GM12874 (cell line): ENCODE data around the gene PLEKHG2.

Experiments
- TF ChIP-seq, protein P1 (sequence below): IDR thresholded peaks from 2 replicates; pipeline ENCODE4 v1.5.1; 2011; ENCODE audit warnings: low read depth, mild to moderate bottlenecking, control low read depth, low read length, moderate library complexity; ENCODE audit not compliant: insufficient read depth

PLEKHG2 gene, protein sequence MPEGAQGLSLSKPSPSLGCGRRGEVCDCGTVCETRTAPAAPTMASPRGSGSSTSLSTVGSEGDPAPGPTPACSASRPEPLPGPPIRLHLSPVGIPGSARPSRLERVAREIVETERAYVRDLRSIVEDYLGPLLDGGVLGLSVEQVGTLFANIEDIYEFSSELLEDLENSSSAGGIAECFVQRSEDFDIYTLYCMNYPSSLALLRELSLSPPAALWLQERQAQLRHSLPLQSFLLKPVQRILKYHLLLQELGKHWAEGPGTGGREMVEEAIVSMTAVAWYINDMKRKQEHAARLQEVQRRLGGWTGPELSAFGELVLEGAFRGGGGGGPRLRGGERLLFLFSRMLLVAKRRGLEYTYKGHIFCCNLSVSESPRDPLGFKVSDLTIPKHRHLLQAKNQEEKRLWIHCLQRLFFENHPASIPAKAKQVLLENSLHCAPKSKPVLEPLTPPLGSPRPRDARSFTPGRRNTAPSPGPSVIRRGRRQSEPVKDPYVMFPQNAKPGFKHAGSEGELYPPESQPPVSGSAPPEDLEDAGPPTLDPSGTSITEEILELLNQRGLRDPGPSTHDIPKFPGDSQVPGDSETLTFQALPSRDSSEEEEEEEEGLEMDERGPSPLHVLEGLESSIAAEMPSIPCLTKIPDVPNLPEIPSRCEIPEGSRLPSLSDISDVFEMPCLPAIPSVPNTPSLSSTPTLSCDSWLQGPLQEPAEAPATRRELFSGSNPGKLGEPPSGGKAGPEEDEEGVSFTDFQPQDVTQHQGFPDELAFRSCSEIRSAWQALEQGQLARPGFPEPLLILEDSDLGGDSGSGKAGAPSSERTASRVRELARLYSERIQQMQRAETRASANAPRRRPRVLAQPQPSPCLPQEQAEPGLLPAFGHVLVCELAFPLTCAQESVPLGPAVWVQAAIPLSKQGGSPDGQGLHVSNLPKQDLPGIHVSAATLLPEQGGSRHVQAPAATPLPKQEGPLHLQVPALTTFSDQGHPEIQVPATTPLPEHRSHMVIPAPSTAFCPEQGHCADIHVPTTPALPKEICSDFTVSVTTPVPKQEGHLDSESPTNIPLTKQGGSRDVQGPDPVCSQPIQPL (N-terminal part only)

DNA sequence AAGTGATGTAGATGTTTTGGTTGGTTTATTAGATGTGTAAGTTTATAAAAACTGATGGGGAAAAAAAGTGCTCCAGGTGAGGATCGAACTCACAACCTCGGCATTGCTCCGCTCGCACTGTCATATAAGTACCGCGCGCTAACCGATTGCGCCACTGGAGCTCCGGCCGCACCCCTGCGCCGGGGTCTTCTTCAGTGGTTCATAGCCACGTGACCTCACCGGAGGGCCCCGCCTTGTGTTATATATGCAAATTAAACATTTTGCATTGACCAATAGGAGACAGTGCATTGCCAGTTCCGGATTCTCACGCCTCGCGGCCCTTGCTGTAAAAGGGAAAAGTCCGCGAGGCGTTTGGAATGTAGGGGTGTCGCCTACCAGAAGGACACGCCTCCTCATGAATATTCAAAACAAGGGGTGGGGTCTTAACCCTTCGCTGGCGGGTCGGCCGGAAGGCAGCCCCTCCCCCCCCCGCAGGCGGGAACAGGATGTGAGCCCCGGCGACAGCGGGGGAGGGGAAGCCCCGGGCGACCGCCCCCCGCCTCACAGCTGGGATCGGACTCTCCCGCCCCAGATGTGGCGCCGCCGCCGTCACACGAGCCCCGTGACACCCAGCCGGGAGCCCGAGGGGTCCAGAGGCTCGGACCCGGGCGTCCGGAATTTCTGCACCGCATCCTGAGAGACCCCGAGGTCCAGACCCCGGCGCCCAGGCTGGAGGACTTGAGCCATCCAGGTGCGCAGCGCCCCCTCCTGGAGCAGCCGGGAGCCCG is at the start of gene PLEKHG2:
Gene PLEKHG2 (plus strand): TSS at position 570 of the 767 bp plus-strand sequence. CDS start 1,418 bp downstream, outside the sequence.
- TF ChIP-seq, protein P1, sequence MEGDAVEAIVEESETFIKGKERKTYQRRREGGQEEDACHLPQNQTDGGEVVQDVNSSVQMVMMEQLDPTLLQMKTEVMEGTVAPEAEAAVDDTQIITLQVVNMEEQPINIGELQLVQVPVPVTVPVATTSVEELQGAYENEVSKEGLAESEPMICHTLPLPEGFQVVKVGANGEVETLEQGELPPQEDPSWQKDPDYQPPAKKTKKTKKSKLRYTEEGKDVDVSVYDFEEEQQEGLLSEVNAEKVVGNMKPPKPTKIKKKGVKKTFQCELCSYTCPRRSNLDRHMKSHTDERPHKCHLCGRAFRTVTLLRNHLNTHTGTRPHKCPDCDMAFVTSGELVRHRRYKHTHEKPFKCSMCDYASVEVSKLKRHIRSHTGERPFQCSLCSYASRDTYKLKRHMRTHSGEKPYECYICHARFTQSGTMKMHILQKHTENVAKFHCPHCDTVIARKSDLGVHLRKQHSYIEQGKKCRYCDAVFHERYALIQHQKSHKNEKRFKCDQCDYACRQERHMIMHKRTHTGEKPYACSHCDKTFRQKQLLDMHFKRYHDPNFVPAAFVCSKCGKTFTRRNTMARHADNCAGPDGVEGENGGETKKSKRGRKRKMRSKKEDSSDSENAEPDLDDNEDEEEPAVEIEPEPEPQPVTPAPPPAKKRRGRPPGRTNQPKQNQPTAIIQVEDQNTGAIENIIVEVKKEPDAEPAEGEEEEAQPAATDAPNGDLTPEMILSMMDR: peak; percentile 95

DNA sequence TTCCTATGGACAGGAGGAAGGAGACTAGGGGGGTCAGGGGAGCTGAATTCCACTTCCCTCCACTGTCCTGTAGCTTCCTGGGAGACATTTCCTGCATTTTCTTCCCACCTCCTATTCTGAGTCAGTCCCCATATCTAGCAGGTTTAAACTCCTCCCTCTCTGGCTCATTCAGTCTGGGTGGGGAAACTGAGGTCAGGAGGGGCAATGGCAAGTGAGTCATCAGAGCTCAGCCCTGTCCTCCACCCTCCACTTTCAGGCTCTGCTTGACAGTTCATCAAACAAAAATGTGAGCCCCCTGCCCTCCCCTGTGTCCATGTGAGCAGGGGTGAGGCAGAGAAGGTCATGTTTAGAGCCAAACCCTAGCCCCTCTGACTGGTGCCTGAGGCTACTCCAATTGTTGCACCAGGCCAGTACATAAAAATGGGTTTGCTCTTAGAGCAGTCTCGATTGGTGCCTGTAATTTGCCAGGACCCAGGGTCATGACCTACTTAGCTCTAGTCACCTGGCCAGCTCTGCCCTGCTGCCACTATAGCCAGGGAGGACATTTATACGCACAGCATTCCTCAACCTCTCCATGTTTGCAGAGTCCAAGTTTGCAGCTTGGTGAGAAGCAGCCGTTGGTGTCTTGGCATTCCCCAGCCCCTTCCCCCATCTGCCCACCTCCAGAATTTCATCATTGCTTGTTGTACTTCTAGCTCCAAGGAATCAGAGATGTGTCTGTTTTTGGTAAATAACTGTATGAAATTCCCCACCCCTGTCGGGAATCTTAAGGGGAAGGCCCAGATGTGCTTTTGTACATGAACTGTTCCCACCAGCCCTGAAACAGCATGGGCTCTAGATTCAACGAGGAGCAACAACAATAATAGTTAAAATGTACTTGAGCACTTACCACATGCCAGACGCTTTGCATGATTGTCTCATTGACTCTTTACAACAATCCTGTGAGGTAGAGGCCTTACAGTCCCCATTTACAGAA is 49.5 kb upstream of the PLEKHG2 start:
- TF ChIP-seq, protein P1: no peak

DNA sequence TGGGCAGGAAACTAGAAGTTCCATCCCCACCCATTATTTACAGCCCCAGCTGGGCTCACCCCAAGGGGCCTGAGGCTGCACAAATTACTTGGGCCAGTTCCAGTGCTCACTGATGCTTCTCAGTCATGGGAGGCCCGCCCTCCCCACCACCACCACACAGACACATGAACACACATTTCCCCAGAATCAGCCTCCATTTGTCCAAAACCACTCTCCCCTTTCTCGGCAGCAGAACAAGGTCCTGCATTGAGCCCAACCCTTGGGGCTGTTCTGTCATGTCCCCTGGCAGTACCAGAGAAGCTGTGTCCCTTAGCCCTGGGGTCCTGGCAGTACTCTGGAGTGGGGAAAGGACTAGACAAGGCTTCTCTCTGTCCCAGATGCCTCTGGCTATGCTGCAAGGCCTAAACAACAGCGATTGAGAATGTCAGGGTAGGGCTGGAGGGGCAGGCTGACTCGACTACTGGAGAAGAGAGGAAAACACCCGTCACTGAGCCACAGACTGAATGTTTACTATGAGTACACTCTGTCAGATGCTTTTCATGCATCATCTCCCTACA is 48.5 kb upstream of the PLEKHG2 start:
- TF ChIP-seq, protein P1: no peak

DNA sequence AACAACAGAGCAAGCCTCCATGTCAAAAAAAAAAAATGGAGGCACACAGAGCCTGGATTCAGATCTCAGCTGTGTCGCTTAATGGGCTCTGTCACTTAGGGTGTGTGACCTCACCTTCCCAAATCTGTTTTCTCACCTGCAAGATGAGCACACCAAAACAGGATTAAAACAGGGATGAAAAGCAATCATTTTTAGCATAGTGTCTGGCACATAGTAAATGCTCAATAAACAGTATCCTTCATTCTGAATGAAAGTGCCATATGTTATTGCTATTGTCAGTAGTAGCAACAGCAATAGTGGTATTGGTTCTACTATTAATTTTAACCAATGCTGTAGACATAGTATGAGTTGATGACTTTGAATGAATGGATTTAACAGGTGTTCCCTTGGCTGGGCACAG is 46.9 kb upstream of the PLEKHG2 start:
- TF ChIP-seq, protein P1: no peak

DNA sequence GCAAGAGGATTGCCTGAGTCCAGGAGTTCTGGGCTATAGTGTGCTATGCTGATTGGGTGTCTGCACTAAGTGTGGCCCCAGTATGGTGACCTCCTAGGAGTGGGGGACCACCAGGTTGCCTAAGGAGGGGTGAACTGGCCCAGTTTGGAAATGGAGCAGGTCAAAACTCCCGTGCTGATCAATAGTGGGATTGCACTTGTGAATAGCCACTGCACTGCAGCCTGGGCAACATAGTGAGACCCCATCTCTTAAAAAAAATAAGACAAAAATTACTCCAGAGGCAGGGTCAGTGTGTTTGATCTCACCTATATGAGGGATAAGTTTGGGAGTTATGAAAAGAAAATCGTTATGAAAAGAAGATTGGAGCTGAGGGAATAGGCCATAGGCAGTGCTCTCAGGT is 43.3 kb upstream of the PLEKHG2 start:
- TF ChIP-seq, protein P1: no peak

DNA sequence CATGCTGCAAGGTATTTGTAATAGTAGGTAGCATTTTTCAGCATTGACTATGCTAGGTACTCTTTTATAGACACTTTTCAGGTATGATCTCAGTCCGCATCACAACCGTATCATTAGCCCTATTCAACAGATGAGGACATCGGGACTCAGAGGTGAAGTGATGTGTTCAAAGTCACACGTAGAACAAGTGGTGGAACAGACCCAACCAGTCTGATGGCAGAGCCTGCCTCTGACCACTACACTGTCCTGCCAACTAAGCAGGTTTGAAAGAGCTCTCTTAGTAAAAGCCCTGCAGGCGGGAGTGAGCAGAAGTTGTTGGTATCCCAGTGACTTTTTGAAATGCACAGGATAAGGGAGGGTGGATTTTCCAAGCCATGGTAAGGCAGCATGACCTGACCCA is 41.7 kb upstream of the PLEKHG2 start:
- TF ChIP-seq, protein P1: no peak
